Calu3 (cell line): ENCODE measurements around the gene LCE6A. TPM values are rescaled to one million over a fixed set of nuclear protein-coding genes. Genes with fewer than 3 reads are reported as not detected.

Source experiments
- BruUV-seq: library from RNA; stranded (reverse); fragments of 400-500 nt; replicated peaks from 2 replicates; lab custom pipeline; 2021; lab: Mats Ljungman, UMichigan
- CTCF ChIA-PET: fragments of 300-600 bp; sonication (Branson Sonifier 250); formaldehyde crosslinking; loops from one replicate; lab custom pipeline; 2022; ENCODE audit warnings: antibody characterized with exemption; lab: Charles Lee
- DNase-seq: peaks from one replicate; pipeline ENCODE4 v3.0.0; 2022
- H3K27ac Mint-ChIP-seq: one replicate; pipeline ENCODE4 v1.8.0; 2022; ENCODE audit warnings: mixed read lengths; ENCODE audit not compliant: unreplicated experiment
- H3K27me3 Mint-ChIP-seq: one replicate; pipeline ENCODE4 v1.8.0; 2022; ENCODE audit warnings: mixed read lengths; ENCODE audit not compliant: unreplicated experiment
- H3K36me3 Mint-ChIP-seq: one replicate; pipeline ENCODE4 v1.8.0; 2022; ENCODE audit warnings: mild to moderate bottlenecking, moderate library complexity, mixed read lengths; ENCODE audit not compliant: insufficient read depth, unreplicated experiment
- H3K4me1 Mint-ChIP-seq: one replicate; pipeline ENCODE4 v1.8.0; 2022; ENCODE audit warnings: mild to moderate bottlenecking, low read depth, mixed read lengths; ENCODE audit not compliant: unreplicated experiment
- H3K4me3 Mint-ChIP-seq: one replicate; pipeline ENCODE4 v1.8.0; 2022; ENCODE audit warnings: mild to moderate bottlenecking, low read depth, moderate library complexity, mixed read lengths; ENCODE audit not compliant: unreplicated experiment
- H3K9me3 Mint-ChIP-seq: one replicate; pipeline ENCODE4 v1.8.0; 2022; ENCODE audit warnings: low read depth, mixed read lengths; ENCODE audit not compliant: unreplicated experiment
- intact Hi-C: fragments of 100-400 bp; cut with micrococcal nuclease; formaldehyde crosslinking; loops from one replicate; pipeline ENCODE4 v1.10.0; 2022; ENCODE audit not compliant: unreplicated experiment
- total RNA-seq: library from RNA; stranded (reverse); gene quantifications from 2 replicates; pipeline ENCODE4 v1.2.3, GENCODE V29; 2022
- TF ChIP-seq, protein P1 (sequence below): fragments of 200-600 bp; IDR thresholded peaks from one replicate; pipeline ENCODE4 v1.8.0; 2022; ENCODE audit warnings: antibody characterized with exemption; ENCODE audit not compliant: unreplicated experiment

LCE6A gene
- total RNA-seq, 1 experiment from 2014 or later = not detected

DNA sequence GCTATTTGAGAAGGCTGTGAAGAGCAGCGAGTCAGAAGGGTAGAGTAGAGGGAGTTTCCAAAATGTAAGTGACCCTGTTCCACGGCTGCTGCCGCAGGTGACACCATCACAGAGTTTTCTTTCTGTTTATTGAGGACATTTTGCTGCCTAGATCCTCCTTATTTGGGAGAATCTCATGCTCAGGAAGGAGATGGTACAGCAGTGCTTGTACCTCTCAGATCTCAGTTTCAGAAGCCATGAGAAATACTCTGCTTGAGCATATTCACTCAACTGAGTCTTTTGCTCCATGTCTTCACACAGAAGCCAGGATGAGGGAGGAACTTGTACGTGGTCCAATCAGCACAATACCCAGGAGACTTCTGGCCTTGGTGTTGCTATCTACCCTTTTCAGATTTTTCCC, 18.7 kb downstream of the LCE6A start:
- no peak overlapping the region for H3K27ac Mint-ChIP-seq

DNA sequence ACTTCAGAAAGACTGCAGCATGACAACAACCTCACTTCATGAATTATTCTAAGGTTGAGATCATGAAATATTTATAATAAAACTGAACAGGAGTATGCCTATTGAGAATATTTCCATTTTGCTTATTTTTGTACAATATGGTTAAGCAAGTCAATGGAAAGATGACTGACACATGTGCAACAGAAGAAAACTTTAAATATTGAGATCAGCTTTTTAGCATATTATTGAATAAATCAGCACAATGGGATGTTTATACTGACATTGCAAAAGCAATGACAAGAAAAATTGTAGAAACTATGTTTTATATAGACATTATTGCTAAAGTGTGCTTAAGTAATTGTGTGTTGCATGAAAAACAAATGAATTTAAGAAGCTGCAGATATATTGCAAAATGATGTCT, 21.8 kb downstream of the LCE6A start:
- Mint-ChIP-seq H3K9me3 (no peaks in the 10 kb centered on the region), H3K27me3 (peaks cover 21% of the 10 kb centered on the region), H3K4me3 (no peak overlapping the region), H3K36me3 (no peaks in the 10 kb centered on the region), H3K27ac (no peak overlapping the region), H3K4me1 (no peaks in the 10 kb centered on the region)
- intact Hi-C loops = no loop called here
- no TSS peak for BruUV-seq
- DNase-seq = no peak
- CTCF ChIA-PET = no interaction called here
- TF ChIP-seq, protein P1, sequence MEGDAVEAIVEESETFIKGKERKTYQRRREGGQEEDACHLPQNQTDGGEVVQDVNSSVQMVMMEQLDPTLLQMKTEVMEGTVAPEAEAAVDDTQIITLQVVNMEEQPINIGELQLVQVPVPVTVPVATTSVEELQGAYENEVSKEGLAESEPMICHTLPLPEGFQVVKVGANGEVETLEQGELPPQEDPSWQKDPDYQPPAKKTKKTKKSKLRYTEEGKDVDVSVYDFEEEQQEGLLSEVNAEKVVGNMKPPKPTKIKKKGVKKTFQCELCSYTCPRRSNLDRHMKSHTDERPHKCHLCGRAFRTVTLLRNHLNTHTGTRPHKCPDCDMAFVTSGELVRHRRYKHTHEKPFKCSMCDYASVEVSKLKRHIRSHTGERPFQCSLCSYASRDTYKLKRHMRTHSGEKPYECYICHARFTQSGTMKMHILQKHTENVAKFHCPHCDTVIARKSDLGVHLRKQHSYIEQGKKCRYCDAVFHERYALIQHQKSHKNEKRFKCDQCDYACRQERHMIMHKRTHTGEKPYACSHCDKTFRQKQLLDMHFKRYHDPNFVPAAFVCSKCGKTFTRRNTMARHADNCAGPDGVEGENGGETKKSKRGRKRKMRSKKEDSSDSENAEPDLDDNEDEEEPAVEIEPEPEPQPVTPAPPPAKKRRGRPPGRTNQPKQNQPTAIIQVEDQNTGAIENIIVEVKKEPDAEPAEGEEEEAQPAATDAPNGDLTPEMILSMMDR = no peak

More for the DNA sequence above, 18.7 kb downstream of the LCE6A start:
- H3K4me3 Mint-ChIP-seq = no peak overlapping the region
- H3K9me3 Mint-ChIP-seq = no peaks in the 10 kb centered on the region
- CTCF ChIA-PET = no interaction called here
- no peak for DNase-seq
- BruUV-seq = no TSS peak
- intact Hi-C loops = no loop called here
- no peaks in the 10 kb centered on the region for H3K4me1 Mint-ChIP-seq
- TF ChIP-seq, protein P1 = no peak
- peaks cover 44% of the 10 kb centered on the region for H3K27me3 Mint-ChIP-seq
- no peaks in the 10 kb centered on the region for H3K36me3 Mint-ChIP-seq

DNA sequence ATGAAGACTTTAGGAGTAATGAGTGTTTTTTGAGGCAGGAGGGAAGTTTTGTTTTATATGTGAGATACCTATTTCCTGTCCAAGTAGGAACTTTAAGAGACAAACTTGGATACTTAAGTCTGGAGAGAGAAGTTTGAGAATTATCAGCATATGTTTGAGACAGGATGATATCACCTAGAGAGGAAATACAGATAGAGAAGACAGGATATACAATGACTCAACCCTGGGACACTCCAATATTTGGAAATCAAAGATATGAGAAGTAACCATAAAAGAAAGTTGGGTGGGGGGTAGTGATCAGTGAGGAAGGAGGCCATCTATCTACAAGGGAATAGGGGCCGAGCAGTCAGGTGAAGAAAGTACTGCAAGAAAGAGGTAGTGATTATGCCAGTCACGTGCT, 23.7 kb downstream of the LCE6A start:
- Mint-ChIP-seq H3K9me3 (no peaks in the 10 kb centered on the region), H3K4me3 (no peak overlapping the region), H3K4me1 (no peaks in the 10 kb centered on the region), H3K27me3 (peaks cover 2% of the 10 kb centered on the region), H3K27ac (no peak overlapping the region), H3K36me3 (no peaks in the 10 kb centered on the region)
- BruUV-seq = no TSS peak
- TF ChIP-seq, protein P1 = no peak
- intact Hi-C loops = loop anchor here (5.0 kb wide), 1 partner anchor 119 kb away; no protein-coding TSS in a partner anchor
- no peak for DNase-seq
- CTCF ChIA-PET = interaction anchor here (0.8 kb wide), 1 partner anchor 326 kb away, joined by 3 read pairs; no protein-coding TSS in a partner anchor

DNA sequence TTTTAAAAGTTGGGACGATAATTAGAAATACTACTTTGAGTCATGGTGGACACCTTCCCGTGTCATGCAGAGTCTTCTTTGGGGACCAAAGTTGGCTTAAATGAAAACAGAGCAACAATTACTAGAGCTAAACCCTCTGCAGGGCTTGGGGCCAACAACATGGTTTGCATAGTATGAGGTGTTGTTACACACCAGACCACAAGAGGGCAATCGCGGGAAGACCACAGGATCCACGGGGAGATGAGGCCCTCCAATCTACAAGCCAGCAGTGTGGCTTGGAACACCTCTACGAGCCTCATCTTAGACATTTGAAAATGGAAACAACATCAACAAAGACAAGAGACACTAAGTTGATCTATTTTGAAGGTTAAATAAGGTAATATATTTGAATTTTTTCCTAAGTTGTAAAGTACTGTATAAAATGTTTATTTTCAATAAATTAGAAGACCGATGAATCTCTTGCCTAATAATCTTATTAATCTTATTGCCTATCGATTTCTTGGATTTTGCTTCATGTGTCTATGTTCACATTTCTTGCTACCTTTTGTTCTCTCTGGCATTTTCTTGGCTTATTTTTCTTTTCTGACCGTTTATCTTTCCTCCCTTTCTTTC, 27.3 kb downstream of the LCE6A start:
- intact Hi-C loops = loop anchor here (2.0 to 5.0 kb wide), 6 partner anchors 37 to 409 kb away; no protein-coding TSS in a partner anchor
- H3K4me1 Mint-ChIP-seq = no peaks in the 10 kb centered on the region
- no TSS peak for BruUV-seq
- H3K9me3 Mint-ChIP-seq = no peaks in the 10 kb centered on the region
- H3K36me3 Mint-ChIP-seq = no peaks in the 10 kb centered on the region
- H3K27me3 Mint-ChIP-seq = no peaks in the 10 kb centered on the region
- TF ChIP-seq, protein P1 = peak; percentile 90
- peak; percentile 86 for DNase-seq
- no peak overlapping the region for H3K27ac Mint-ChIP-seq
- H3K4me3 Mint-ChIP-seq = no peak overlapping the region
- CTCF ChIA-PET = interaction anchor here (0.7 to 4.6 kb wide), 13 partner anchors 10 to 326 kb away, joined by 3 to 76 read pairs (median 5); partner anchors contain the start of gene IVL
